ENCODE results near the gene FMN1. TPM values are rescaled to one million over a fixed set of nuclear protein-coding genes. Genes with fewer than 3 reads are reported as not detected.

Gene FMN1
- total RNA-seq, 1 experiment from 2014 or later = 3.9 TPM

- no peak for ATAC-seq
- no TSS peak for BruUV-seq (replicated peaks)
- ChIA-PET POLR2A (no interaction called here), CTCF (no interaction called here)
- Histone ChIP-seq H3K27me3 (ENCODE audit: control insufficient read depth, insufficient read depth, low read length) (no peaks in the 10 kb centered on the region), H3K9me3 (ENCODE audit: control insufficient read depth, insufficient read depth, low read depth, low read length) (no peaks in the 10 kb centered on the region), H3K4me1 (ENCODE audit: control insufficient read depth, insufficient read depth, low read length) (no peaks in the 10 kb centered on the region), H3K4me3 (ENCODE audit: low read depth in 2 of 2, low read length in 2 of 2) (no peak overlapping the region), H3K27ac (ENCODE audit: low read length) (no peak overlapping the region), H3K36me3 (ENCODE audit: control insufficient read depth, insufficient read depth, low read length) (no peaks in the 10 kb centered on the region)
- no peak for TF ChIP-seq POLR2AphosphoS5 (IDR thresholded peaks at IDR 0.05; ENCODE audit: low read depth, low read length)
- no peak for TF ChIP-seq TCF7L2 (IDR thresholded peaks at IDR 0.05; ENCODE audit: low read depth, low read length)
- no peak for TF ChIP-seq REST (IDR thresholded peaks at IDR 0.05; ENCODE audit: insufficient read depth in 1 of 2, low read depth in 2 of 2, low read length in 1 of 2)
- no peak for TF ChIP-seq SIN3A (IDR thresholded peaks at IDR 0.05; ENCODE audit: borderline replicate concordance, insufficient read depth, low read depth, low read length)
- no peak for TF ChIP-seq CTCF (IDR thresholded peaks at IDR 0.05)
- intact Hi-C loops (cut with micrococcal nuclease; ENCODE audit: unreplicated experiment) = no loop called here
- DNase-seq (ENCODE audit: low read depth, low spot score) = no peak
- in situ Hi-C loops (cut with HindIII; ENCODE audit: low pct_unique_long_range_greater_than_20kb, low sequenced_read_pairs) = no loop called here
Measured at GRCh38 chr15:33183334-33183733, 11.2 kb downstream of the FMN1 start.

- Histone ChIP-seq H3K4me1 (ENCODE audit: control insufficient read depth, insufficient read depth, low read length) (no peaks in the 10 kb centered on the region), H3K27me3 (ENCODE audit: control insufficient read depth, insufficient read depth, low read length) (no peaks in the 10 kb centered on the region), H3K36me3 (ENCODE audit: control insufficient read depth, insufficient read depth, low read length) (no peaks in the 10 kb centered on the region), H3K9me3 (ENCODE audit: control insufficient read depth, insufficient read depth, low read depth, low read length) (no peaks in the 10 kb centered on the region), H3K27ac (ENCODE audit: low read length) (no peak overlapping the region), H3K4me3 (ENCODE audit: low read depth in 2 of 2, low read length in 2 of 2) (no peak overlapping the region)
- intact Hi-C loops (cut with micrococcal nuclease; ENCODE audit: unreplicated experiment) = no loop called here
- no TSS peak for BruUV-seq (replicated peaks)
- no peak for ATAC-seq
- ChIA-PET CTCF (no interaction called here), POLR2A (no interaction called here)
- no peak for DNase-seq (ENCODE audit: low read depth, low spot score)
- in situ Hi-C loops (cut with HindIII; ENCODE audit: low pct_unique_long_range_greater_than_20kb, low sequenced_read_pairs) = no loop called here
- no peak for TF ChIP-seq TCF7L2 (IDR thresholded peaks at IDR 0.05; ENCODE audit: low read depth, low read length)
- TF ChIP-seq CTCF (IDR thresholded peaks at IDR 0.05) = peak; percentile 3; the same call in 1 of the 2 replicates
- TF ChIP-seq SIN3A (IDR thresholded peaks at IDR 0.05; ENCODE audit: borderline replicate concordance, insufficient read depth, low read depth, low read length) = no peak
- TF ChIP-seq POLR2AphosphoS5 (IDR thresholded peaks at IDR 0.05; ENCODE audit: low read depth, low read length) = no peak
- TF ChIP-seq REST (IDR thresholded peaks at IDR 0.05; ENCODE audit: insufficient read depth in 1 of 2, low read depth in 2 of 2, low read length in 1 of 2) = no peak
Measured at GRCh38 chr15:33182926-33183325, 11.6 kb downstream of the FMN1 start.
